WTC11 (cell line): ENCODE results near the gene EIF4G3.

Experiments
- AFF4 ChIP-seq: sonication (generic); formaldehyde crosslinking; IDR thresholded peaks from 2 replicates; pipeline ENCODE4 v1.8.1; 2023; ENCODE audit warnings: mild to moderate bottlenecking, missing genetic modification reagents, borderline replicate concordance
- ATF2 ChIP-seq: sonication (generic); formaldehyde crosslinking; IDR thresholded peaks from 2 replicates; pipeline ENCODE4 v1.8.1; 2022; ENCODE audit warnings: low read depth, missing genetic modification reagents, borderline replicate concordance
- CREB1 ChIP-seq: sonication (generic); formaldehyde crosslinking; IDR thresholded peaks from 2 replicates; pipeline ENCODE4 v1.8.0; 2023; ENCODE audit warnings: mild to moderate bottlenecking, missing genetic modification reagents
- CTCF ChIP-seq: fragments of 200-600 bp; IDR thresholded peaks from 2 replicates; pipeline ENCODE4 v1.8.0; 2022; ENCODE audit warnings: antibody characterized with exemption
- E2F1 ChIP-seq: sonication (generic); formaldehyde crosslinking; IDR thresholded peaks from 2 replicates; pipeline ENCODE4 v1.8.0; 2022; ENCODE audit warnings: mild to moderate bottlenecking, missing genetic modification reagents
- HMGXB4 ChIP-seq: sonication (generic); formaldehyde crosslinking; IDR thresholded peaks from 2 replicates; pipeline ENCODE4 v1.8.1; 2023; ENCODE audit warnings: mild to moderate bottlenecking, moderate library complexity, missing genetic modification reagents
- KAT7 ChIP-seq: sonication (generic); formaldehyde crosslinking; IDR thresholded peaks from 2 replicates; pipeline ENCODE4 v1.8.1; 2023; ENCODE audit warnings: missing genetic modification reagents, mild to moderate bottlenecking, borderline replicate concordance
- NR3C1 ChIP-seq: sonication (generic); formaldehyde crosslinking; conservative IDR thresholded peaks from 2 replicates; pipeline ENCODE4 v1.8.1; 2023; ENCODE audit warnings: low read depth, mild to moderate bottlenecking, missing genetic modification reagents
- USF2 ChIP-seq: sonication (generic); formaldehyde crosslinking; IDR thresholded peaks from 2 replicates; pipeline ENCODE4 v1.8.1; 2023; ENCODE audit warnings: mild to moderate bottlenecking, missing genetic modification reagents, moderate library complexity
- ZNF317 ChIP-seq: sonication (generic); formaldehyde crosslinking; IDR thresholded peaks from 2 replicates; pipeline ENCODE4 v1.8.1; 2023; ENCODE audit warnings: low read depth, mild to moderate bottlenecking, moderate library complexity, missing genetic modification reagents, borderline replicate concordance
- TF ChIP-seq, protein P1 (sequence below): sonication (generic); formaldehyde crosslinking; IDR thresholded peaks from 2 replicates; pipeline ENCODE4 v1.8.0; 2022; ENCODE audit warnings: mild to moderate bottlenecking, missing genetic modification reagents
- TF ChIP-seq, protein P2 (sequence below): fragments of 250-450 bp; sonication (Bioruptor Pico); IDR thresholded peaks from 2 replicates; pipeline ENCODE4 v1.9.0; 2021; ENCODE audit warnings: moderate library complexity, mild to moderate bottlenecking, inconsistent platforms, borderline replicate concordance
- TF ChIP-seq, protein P3 (sequence below): sonication (generic); formaldehyde crosslinking; IDR thresholded peaks from 2 replicates; pipeline ENCODE4 v1.8.0; 2022; ENCODE audit warnings: mild to moderate bottlenecking, missing genetic modification reagents
- TF ChIP-seq, protein P4 (sequence below): sonication (generic); formaldehyde crosslinking; IDR thresholded peaks from 2 replicates; pipeline ENCODE4 v1.8.0; 2023; ENCODE audit warnings: missing genetic modification reagents, mild to moderate bottlenecking, borderline replicate concordance

DNA sequence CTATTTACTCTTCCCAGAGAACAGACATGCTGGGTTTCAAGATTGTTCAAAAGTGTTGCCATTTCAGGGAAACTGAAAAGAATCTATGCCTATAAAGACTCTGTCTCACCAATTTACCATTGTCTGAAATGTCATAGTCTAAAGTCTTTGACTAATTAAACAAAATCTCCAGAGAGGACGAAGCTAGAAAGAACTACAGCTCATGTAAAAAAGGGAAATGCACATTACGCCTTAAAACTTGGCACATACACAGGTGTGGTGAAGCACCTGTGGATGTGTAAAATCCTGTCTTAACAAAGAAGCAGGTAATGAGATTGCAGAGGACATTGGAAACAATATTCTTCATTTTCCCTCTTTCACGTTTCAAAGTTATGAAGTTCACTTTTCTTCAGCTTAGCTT is 130.6 kb downstream of the EIF4G3 start:
- TF ChIP-seq CTCF (no peak), KAT7 (no peak), AFF4 (CRISPR knock-in tag) (no peak), ZNF317 (no peak), E2F1 (no peak), NR3C1 (CRISPR knock-in tag) (no peak), ATF2 (CRISPR knock-in tag) (no peak), CREB1 (CRISPR knock-in tag) (no peak), HMGXB4 (CRISPR knock-in tag) (no peak), USF2 (CRISPR knock-in tag) (no peak)
- TF ChIP-seq, protein P1, sequence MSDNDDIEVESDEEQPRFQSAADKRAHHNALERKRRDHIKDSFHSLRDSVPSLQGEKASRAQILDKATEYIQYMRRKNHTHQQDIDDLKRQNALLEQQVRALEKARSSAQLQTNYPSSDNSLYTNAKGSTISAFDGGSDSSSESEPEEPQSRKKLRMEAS, result no peak
- TF ChIP-seq, protein P2, sequence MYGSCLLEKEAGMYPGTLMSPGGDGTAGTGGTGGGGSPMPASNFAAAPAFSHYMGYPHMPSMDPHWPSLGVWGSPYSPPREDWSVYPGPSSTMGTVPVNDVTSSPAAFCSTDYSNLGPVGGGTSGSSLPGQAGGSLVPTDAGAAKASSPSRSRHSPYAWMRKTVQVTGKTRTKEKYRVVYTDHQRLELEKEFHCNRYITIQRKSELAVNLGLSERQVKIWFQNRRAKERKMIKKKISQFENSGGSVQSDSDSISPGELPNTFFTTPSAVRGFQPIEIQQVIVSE (CRISPR knock-in tag), result no peak
- TF ChIP-seq, protein P3, sequence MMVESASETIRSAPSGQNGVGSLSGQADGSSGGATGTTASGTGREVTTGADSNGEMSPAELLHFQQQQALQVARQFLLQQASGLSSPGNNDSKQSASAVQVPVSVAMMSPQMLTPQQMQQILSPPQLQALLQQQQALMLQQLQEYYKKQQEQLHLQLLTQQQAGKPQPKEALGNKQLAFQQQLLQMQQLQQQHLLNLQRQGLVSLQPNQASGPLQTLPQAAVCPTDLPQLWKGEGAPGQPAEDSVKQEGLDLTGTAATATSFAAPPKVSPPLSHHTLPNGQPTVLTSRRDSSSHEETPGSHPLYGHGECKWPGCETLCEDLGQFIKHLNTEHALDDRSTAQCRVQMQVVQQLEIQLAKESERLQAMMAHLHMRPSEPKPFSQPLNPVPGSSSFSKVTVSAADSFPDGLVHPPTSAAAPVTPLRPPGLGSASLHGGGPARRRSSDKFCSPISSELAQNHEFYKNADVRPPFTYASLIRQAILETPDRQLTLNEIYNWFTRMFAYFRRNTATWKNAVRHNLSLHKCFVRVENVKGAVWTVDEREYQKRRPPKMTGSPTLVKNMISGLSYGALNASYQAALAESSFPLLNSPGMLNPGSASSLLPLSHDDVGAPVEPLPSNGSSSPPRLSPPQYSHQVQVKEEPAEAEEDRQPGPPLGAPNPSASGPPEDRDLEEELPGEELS, result no peak
- TF ChIP-seq, protein P4, sequence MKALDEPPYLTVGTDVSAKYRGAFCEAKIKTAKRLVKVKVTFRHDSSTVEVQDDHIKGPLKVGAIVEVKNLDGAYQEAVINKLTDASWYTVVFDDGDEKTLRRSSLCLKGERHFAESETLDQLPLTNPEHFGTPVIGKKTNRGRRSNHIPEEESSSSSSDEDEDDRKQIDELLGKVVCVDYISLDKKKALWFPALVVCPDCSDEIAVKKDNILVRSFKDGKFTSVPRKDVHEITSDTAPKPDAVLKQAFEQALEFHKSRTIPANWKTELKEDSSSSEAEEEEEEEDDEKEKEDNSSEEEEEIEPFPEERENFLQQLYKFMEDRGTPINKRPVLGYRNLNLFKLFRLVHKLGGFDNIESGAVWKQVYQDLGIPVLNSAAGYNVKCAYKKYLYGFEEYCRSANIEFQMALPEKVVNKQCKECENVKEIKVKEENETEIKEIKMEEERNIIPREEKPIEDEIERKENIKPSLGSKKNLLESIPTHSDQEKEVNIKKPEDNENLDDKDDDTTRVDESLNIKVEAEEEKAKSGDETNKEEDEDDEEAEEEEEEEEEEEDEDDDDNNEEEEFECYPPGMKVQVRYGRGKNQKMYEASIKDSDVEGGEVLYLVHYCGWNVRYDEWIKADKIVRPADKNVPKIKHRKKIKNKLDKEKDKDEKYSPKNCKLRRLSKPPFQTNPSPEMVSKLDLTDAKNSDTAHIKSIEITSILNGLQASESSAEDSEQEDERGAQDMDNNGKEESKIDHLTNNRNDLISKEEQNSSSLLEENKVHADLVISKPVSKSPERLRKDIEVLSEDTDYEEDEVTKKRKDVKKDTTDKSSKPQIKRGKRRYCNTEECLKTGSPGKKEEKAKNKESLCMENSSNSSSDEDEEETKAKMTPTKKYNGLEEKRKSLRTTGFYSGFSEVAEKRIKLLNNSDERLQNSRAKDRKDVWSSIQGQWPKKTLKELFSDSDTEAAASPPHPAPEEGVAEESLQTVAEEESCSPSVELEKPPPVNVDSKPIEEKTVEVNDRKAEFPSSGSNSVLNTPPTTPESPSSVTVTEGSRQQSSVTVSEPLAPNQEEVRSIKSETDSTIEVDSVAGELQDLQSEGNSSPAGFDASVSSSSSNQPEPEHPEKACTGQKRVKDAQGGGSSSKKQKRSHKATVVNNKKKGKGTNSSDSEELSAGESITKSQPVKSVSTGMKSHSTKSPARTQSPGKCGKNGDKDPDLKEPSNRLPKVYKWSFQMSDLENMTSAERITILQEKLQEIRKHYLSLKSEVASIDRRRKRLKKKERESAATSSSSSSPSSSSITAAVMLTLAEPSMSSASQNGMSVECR (CRISPR knock-in tag), result no peak
